GM18508 (cell line): ENCODE measurements around the gene SNAPC2.
"Not testable (repeated sequence)": the region's sequence is repeated elsewhere in the genome, so short reads cannot be mapped to it uniquely, and the experiment has no call there.

Experiments used
- ATAC-seq: cut with Tn5 transposase; IDR thresholded peaks from one replicate; pipeline ENCODE4 v1.9.1; 2021; ENCODE audit warnings: moderate number of reproducible peaks; ENCODE audit not compliant: insufficient read depth, unreplicated experiment

Gene SNAPC2

GRCh38 chr19:7918615-7919421 is 1.3 kb upstream of the SNAPC2 start:
- no peak for ATAC-seq

GRCh38 chr19:7920519-7921301 is 572 bp downstream of the SNAPC2 start:
- ATAC-seq: no peak

GRCh38 chr19:7921302-7921966 is 1.3 kb downstream of the SNAPC2 start:
- ATAC-seq: no peak

- no peak for ATAC-seq
Observed at GRCh38 chr19:7921967-7922835, 2.1 kb downstream of the SNAPC2 start.

- ATAC-seq: no peak
Observed at GRCh38 chr19:7922836-7923195, 2.7 kb downstream of the SNAPC2 start.

- no peak for ATAC-seq
Observed at GRCh38 chr19:7923295-7924191, 3.4 kb downstream of the SNAPC2 start.

- ATAC-seq: no peak
Observed at GRCh38 chr19:7924241-7924640, 4.1 kb downstream of the SNAPC2 start.

GRCh38 chr19:7924651-7925170 is 4.6 kb downstream of the SNAPC2 start:
- ATAC-seq: no peak

GRCh38 chr19:7925171-7925851 is 5.2 kb downstream of the SNAPC2 start:
- no peak for ATAC-seq

- no peak for ATAC-seq
Observed at GRCh38 chr19:7926021-7926726, 6.0 kb downstream of the SNAPC2 start, which contains the start of gene CTXN1. TSS of gene CTXN1 (minus strand) at chr19:7926135. CDS start at chr19:7925538, 597 bp downstream.

- no peak for ATAC-seq
Observed at GRCh38 chr19:7926727-7927604, 6.8 kb downstream of the SNAPC2 start.

GRCh38 chr19:7927605-7928333 is 7.6 kb downstream of the SNAPC2 start:
- ATAC-seq: no peak

- ATAC-seq: no peak
Observed at GRCh38 chr19:7928334-7928706, 8.2 kb downstream of the SNAPC2 start.

- ATAC-seq: no peak
Observed at GRCh38 chr19:7928741-7929701, 8.9 kb downstream of the SNAPC2 start.

- ATAC-seq: not testable (repeated sequence)
Observed at GRCh38 chr19:7930030-7930429, 9.9 kb downstream of the SNAPC2 start.
